Small intestine (tissue), 7 donors: ENCODE data around the gene KCNK17. TPM values are rescaled to one million over a fixed set of nuclear protein-coding genes. Genes with fewer than 3 reads are reported as not detected.

Experiments used
- DNase-seq, 2 donors: peaks; one replicate each; pipeline versions ENCODE4 v3.0.0 to v3.0.0-alpha.2; 2013
- FAIRE-seq: peaks from 2 replicates; lab custom pipeline; 2012; peaks lifted over from hg19 to GRCh38; lab: Jason Lieb, UNC
- H3K27ac ChIP-seq, 3 donors: one replicate each; pipeline ENCODE4 v1.5.1; 2013; ENCODE audit warnings: low read length in 2 of 3, mild to moderate bottlenecking in 2 of 3, control low read depth in 1 of 3, inconsistent platforms in 1 of 3, low read depth in 1 of 3, moderate library complexity in 1 of 3
- H3K27me3 ChIP-seq, 3 donors: one replicate each; pipeline ENCODE4 v1.6.1; 2013; ENCODE audit warnings: low read length in 3 of 3, inconsistent platforms in 1 of 3; ENCODE audit not compliant: control insufficient read depth in 3 of 3, insufficient read depth in 3 of 3
- H3K36me3 ChIP-seq, 3 donors: one replicate each; pipeline ENCODE4 v1.6.1; 2013; ENCODE audit warnings: low read length in 3 of 3, inconsistent platforms in 1 of 3, low read depth in 1 of 3, mild to moderate bottlenecking in 1 of 3, moderate library complexity in 1 of 3; ENCODE audit not compliant: control insufficient read depth in 3 of 3, insufficient read depth in 2 of 3
- H3K4me1 ChIP-seq, 3 donors: one replicate each; pipeline ENCODE4 v1.6.1; 2013; ENCODE audit warnings: low read length in 2 of 3, inconsistent platforms in 1 of 3, low read depth in 1 of 3, mild to moderate bottlenecking in 1 of 3, moderate library complexity in 1 of 3; ENCODE audit not compliant: control insufficient read depth in 3 of 3, insufficient read depth in 2 of 3
- H3K4me3 ChIP-seq, 3 donors: one replicate each; pipeline ENCODE4 v1.5.1; 2013; ENCODE audit warnings: low read length in 3 of 3, control low read depth in 1 of 3, inconsistent platforms in 1 of 3, low read depth in 1 of 3, mild to moderate bottlenecking in 1 of 3, moderate library complexity in 1 of 3
- H3K9me3 ChIP-seq, 2 donors: one replicate each; pipeline ENCODE4 v1.6.1; 2013; ENCODE audit warnings: low read depth in 1 of 2, low read length in 1 of 2; ENCODE audit not compliant: control insufficient read depth in 2 of 2, insufficient read depth in 1 of 2
- WGBS, 3 donors: extraction: QIAGEN DNeasy Blood & Tissue Kit; methylation state at CpG; one replicate each; pipeline ENCODE4 v1.1.7; 2013; 5-methylcytosine and 5-hydroxymethylcytosine counted together
- polyA plus RNA-seq, 4 donors: library from polyadenylated mRNA; stranded (reverse) in 3 of 4; unstranded in 1 of 4; fragments of 200-250 nt in 3 of 4; fragments of 120-200 nt in 1 of 4; gene quantifications; one replicate each; pipeline versions ENCODE4 v1.2.1 to v1.2.3, GENCODE V29; 2013
- donor health status: healthy with polysubstance abuse.
- donor health status: control.
- donor health status: control.
- donor health status: Bipolar disorder and iron deficiency.
- donor health status: healthy.

The KCNK17 gene
- polyA plus RNA-seq, 4 donors: 0.45 to 1.4 (median 1.3) TPM; not detected in 1

DNA sequence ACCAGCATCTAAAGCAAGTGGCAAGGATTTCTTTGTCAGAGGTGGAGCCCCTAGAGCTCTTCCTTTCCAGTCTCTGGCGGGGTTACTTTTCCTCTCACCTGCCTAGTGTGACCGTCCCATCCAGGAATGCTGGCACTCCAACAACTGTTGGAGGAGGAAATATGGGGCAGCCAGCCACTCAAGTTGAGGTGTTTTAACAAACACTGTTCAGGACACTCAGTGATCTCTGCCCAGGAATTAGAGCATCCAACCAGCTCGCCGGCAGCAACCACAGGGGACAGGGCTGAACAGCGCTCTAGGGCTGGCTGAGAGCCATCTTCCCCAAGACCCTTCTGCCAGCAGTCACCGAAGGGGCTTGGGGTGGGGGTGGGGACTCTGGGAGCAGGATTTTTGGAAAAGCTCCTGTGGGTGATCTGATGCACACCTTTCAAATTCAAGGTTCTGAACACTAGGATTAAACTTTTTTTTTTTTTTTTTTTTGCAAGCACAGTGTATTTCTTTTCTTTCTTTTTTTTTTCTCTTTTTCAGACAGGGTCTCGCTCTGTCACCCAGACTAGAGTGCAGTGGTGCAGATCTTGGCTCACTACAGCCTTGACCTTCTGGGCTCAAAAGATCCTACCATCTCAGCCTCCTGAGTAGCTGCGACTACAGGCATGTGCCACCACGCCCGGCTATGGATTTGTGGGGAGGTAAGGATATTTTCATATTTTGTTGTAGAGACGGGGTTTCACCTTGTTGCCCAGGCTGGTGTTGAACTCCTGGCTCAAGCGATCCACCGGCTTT lies 36.7 kb upstream of the KCNK17 start:
- Histone ChIP-seq H3K4me3 (no peak overlapping the region), H3K36me3 (no peaks in the 10 kb centered on the region), H3K27me3 (no peaks in the 10 kb centered on the region), H3K27ac (no peak overlapping the region), H3K9me3 (no peaks in the 10 kb centered on the region), H3K4me1 (no peaks in the 10 kb centered on the region)
- WGBS, 3 donors: 85 to 90% (median 90%) methylated on average over 13 of the region's 13 CpGs
- DNase-seq (no peak), FAIRE-seq (no peak)

DNA sequence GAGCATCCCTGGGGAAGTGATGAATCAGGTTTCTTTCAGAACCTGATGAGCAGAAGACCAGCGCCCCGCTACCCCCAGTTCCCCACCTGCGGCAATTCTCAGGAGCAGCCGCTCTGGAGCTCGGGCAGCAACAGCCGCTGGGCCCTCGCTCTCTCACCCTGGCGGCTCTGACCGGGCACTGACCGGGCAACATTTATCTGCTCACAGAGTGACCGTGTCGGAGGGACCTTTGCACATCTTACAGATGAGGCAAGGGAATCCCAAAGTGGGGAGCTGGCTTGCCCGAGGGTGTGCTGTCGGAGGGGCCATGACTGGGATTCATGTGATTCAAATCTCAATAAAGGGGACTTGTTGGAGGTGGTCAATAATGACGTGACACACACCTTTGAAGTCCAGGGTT lies 34.5 kb upstream of the KCNK17 start:
- FAIRE-seq (no peak), DNase-seq (no peak)
- WGBS, 3 donors: 82 to 91% (median 86%) methylated on average over 15 of the region's 15 CpGs
- Histone ChIP-seq H3K27ac (no peak overlapping the region), H3K36me3 (no peaks in the 10 kb centered on the region), H3K27me3 (no peaks in the 10 kb centered on the region), H3K4me1 (no peaks in the 10 kb centered on the region), H3K9me3 (no peaks in the 10 kb centered on the region), H3K4me3 (no peak overlapping the region)

GRCh38 chr6:39347906-39348585 lies 33.8 kb upstream of the KCNK17 start:
- Histone ChIP-seq H3K27ac (no peak overlapping the region), H3K27me3 (no peaks in the 10 kb centered on the region), H3K4me3 (no peak overlapping the region), H3K9me3 (no peaks in the 10 kb centered on the region), H3K36me3 (no peaks in the 10 kb centered on the region), H3K4me1 (no peaks in the 10 kb centered on the region)
- WGBS, 3 donors: 34 to 41% (median 34%) methylated on average over 8 to 9 of the region's 9 CpGs
- DNase-seq (peak; percentile 58 to 68), FAIRE-seq (no peak)

- no peaks in the 10 kb centered on the region for H3K27me3 ChIP-seq
- WGBS, 3 donors: 88 to 93% (median 91%) methylated on average over 6 of the region's 6 CpGs
- no peaks in the 10 kb centered on the region for H3K36me3 ChIP-seq
- no peaks in the 10 kb centered on the region for H3K9me3 ChIP-seq
- no peak overlapping the region for H3K27ac ChIP-seq
- H3K4me3 ChIP-seq: no peak overlapping the region
- peaks cover 0 to 3% (median 0%) of the 10 kb centered on the region in 3 donors for H3K4me1 ChIP-seq
- no peak for FAIRE-seq
- DNase-seq: no peak
Measured at GRCh38 chr6:39347206-39347605, 33.0 kb upstream of the KCNK17 start.

GRCh38 chr6:39344821-39345280 lies 30.6 kb upstream of the KCNK17 start:
- no peak overlapping the region for H3K27ac ChIP-seq
- no peak for DNase-seq
- no peaks in the 10 kb centered on the region for H3K27me3 ChIP-seq
- 59 to 81% (median 71%) methylated on average over 7 of the region's 7 CpGs for WGBS, 3 donors
- no peaks in the 10 kb centered on the region for H3K9me3 ChIP-seq
- H3K4me1 ChIP-seq: peaks cover 0 to 3% (median 0%) of the 10 kb centered on the region in 3 donors
- FAIRE-seq: no peak
- H3K4me3 ChIP-seq: no peak overlapping the region
- H3K36me3 ChIP-seq: no peaks in the 10 kb centered on the region

DNA sequence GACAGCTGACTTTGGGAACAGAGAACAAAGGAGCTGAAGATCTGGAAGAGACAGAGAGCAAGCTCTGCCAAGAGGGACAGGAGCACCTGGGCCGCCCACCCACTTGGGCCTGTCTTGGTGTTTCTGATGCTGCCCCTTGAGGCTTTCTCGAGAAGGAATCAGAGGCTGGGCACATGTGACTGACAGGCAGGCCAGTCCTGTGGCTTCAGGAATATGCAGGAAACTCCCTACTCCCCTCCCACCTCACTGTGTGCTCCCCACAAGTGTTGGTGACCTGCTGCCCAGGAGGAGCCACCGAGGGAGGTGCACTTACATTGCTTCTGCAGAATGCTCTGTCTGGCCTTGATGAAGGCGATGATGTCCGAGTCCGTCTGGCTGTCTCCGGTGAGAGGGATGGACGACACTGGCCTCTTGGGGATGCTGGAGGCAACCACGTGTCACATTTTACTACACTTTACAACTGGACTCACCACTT lies 29.2 kb upstream of the KCNK17 start:
- H3K27ac ChIP-seq: peak overlapping the region in 2 of 3 donors; percentile 17 to 63
- 75 to 84% (median 82%) methylated on average over 9 of the region's 9 CpGs for WGBS, 3 donors

GRCh38 chr6:39342692-39343395 lies 28.6 kb upstream of the KCNK17 start:
- Histone ChIP-seq H3K27ac (peak overlapping the region in 2 of 3 donors; percentile 17 to 63), H3K27me3 (peaks cover 0 to 3% (median 0%) of the 10 kb centered on the region in 3 donors)
- no peak for DNase-seq

More for the DNA sequence above, 29.2 kb upstream of the KCNK17 start:
- Histone ChIP-seq H3K36me3 (no peaks in the 10 kb centered on the region), H3K4me3 (no peak overlapping the region), H3K9me3 (no peaks in the 10 kb centered on the region), H3K4me1 (peaks cover 0 to 9% (median 3%) of the 10 kb centered on the region in 3 donors), H3K27me3 (peaks cover 0 to 2% (median 0%) of the 10 kb centered on the region in 3 donors)
- DNase-seq (no peak), FAIRE-seq (no peak)

DNA sequence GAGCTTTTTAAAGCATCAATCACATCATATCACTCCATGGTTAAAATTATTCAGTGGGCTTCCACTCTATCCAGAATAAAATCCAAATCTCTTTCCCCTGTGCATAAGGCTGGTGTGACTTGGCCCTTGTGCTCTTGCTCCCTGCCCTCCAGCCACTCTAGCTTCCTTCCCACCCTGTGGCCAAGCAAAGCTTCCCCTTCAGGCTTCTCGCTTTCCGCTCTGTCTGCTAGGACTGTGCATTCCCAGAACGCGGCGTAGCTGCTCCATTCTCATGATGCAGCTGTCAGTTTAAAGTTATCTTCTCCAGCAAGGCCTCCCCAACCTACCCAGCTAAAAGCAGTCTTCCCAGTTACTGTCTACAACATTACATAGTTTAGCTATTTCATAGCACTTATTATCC lies 27.7 kb upstream of the KCNK17 start:
- 79 to 94% (median 84%) methylated on average over 5 of the region's 5 CpGs for WGBS, 3 donors
- Histone ChIP-seq H3K4me3 (no peak overlapping the region), H3K4me1 (peaks cover 0 to 9% (median 3%) of the 10 kb centered on the region in 3 donors), H3K36me3 (no peaks in the 10 kb centered on the region), H3K9me3 (no peaks in the 10 kb centered on the region), H3K27me3 (peaks cover 0 to 3% (median 0%) of the 10 kb centered on the region in 3 donors), H3K27ac (no peak overlapping the region)
- FAIRE-seq (no peak), DNase-seq (no peak)

More at GRCh38 chr6:39342692-39343395, 28.6 kb upstream of the KCNK17 start:
- Histone ChIP-seq H3K9me3 (no peaks in the 10 kb centered on the region), H3K4me1 (peaks cover 0 to 9% (median 3%) of the 10 kb centered on the region in 3 donors), H3K36me3 (no peaks in the 10 kb centered on the region), H3K4me3 (no peak overlapping the region)
- 59 to 75% (median 60%) methylated on average over 14 of the region's 14 CpGs for WGBS, 3 donors
- FAIRE-seq: no peak
